Endothelial cell (in vitro differentiated cells): Measurements from ENCODE around the gene MGAT4A. TPM values are rescaled to one million over a fixed set of nuclear protein-coding genes. Genes with fewer than 3 reads are reported as not detected.
"Not testable (repeated sequence)": the region's sequence is repeated elsewhere in the genome, so short reads cannot be mapped to it uniquely, and the experiment has no call there.

Experiments used
- DNase-seq: peaks from one replicate; pipeline ENCODE4 v3.0.0; 2021; ENCODE audit warnings: low spot score
- H3K27ac Mint-ChIP-seq: one replicate; pipeline ENCODE4 v1.8.0; 2021; ENCODE audit warnings: mixed read lengths, inconsistent platforms; ENCODE audit not compliant: unreplicated experiment
- H3K27me3 Mint-ChIP-seq: one replicate; pipeline ENCODE4 v1.8.0; 2021; ENCODE audit warnings: mild to moderate bottlenecking, moderate library complexity, mixed read lengths, inconsistent platforms; ENCODE audit not compliant: unreplicated experiment
- H3K36me3 Mint-ChIP-seq: one replicate; pipeline ENCODE4 v1.8.0; 2021; ENCODE audit warnings: mild to moderate bottlenecking, low read depth, mixed read lengths, inconsistent platforms; ENCODE audit not compliant: unreplicated experiment
- H3K4me1 Mint-ChIP-seq: one replicate; pipeline ENCODE4 v1.8.0; 2021; ENCODE audit warnings: mild to moderate bottlenecking, mixed read lengths, inconsistent platforms; ENCODE audit not compliant: unreplicated experiment
- H3K4me3 Mint-ChIP-seq: one replicate; pipeline ENCODE4 v1.8.0; 2021; ENCODE audit warnings: mild to moderate bottlenecking, mixed read lengths, inconsistent platforms; ENCODE audit not compliant: unreplicated experiment
- H3K9me3 Mint-ChIP-seq: one replicate; pipeline ENCODE4 v1.8.0; 2021; ENCODE audit warnings: mixed read lengths, inconsistent platforms; ENCODE audit not compliant: unreplicated experiment
- CTCF ChIP-seq: fragments of 200-600 bp; sonication (generic); IDR thresholded peaks from one replicate; pipeline ENCODE4 v1.5.0; 2021; ENCODE audit warnings: antibody characterized with exemption; ENCODE audit not compliant: unreplicated experiment
- total RNA-seq: library from RNA; stranded (reverse); fragmentation: NEBNext Ultra II Directional; extraction: Animal tissue kit (Norgen Biotek cat#: 25700); gene quantifications from one replicate; pipeline ENCODE4 v1.2.1, GENCODE V29; 2021; ENCODE audit not compliant: unreplicated experiment

Gene MGAT4A
- total RNA-seq, 1 donor from 2014 or later = 7.3 TPM

- no peak for DNase-seq
- H3K27me3 Mint-ChIP-seq = no peaks in the 10 kb centered on the region
Measured at GRCh38 chr2:98759827-98760625, 29.1 kb upstream of the MGAT4A start.

GRCh38 chr2:98759338-98759737 is 28.4 kb upstream of the MGAT4A start:
- peaks cover 2% of the 10 kb centered on the region for H3K4me1 Mint-ChIP-seq
- DNase-seq = no peak
- no peak overlapping the region for H3K4me3 Mint-ChIP-seq
- H3K27me3 Mint-ChIP-seq = no peaks in the 10 kb centered on the region
- H3K36me3 Mint-ChIP-seq = no peaks in the 10 kb centered on the region
- H3K27ac Mint-ChIP-seq = no peak overlapping the region
- TF ChIP-seq CTCF = no peak
- no peaks in the 10 kb centered on the region for H3K9me3 Mint-ChIP-seq

More at GRCh38 chr2:98759827-98760625, 29.1 kb upstream of the MGAT4A start:
- Mint-ChIP-seq H3K4me3 (no peak overlapping the region), H3K9me3 (no peaks in the 10 kb centered on the region), H3K36me3 (no peaks in the 10 kb centered on the region), H3K4me1 (peaks cover 2% of the 10 kb centered on the region), H3K27ac (no peak overlapping the region)
- TF ChIP-seq CTCF = no peak

- Mint-ChIP-seq H3K36me3 (no peaks in the 10 kb centered on the region), H3K4me3 (no peak overlapping the region), H3K27ac (no peak overlapping the region), H3K4me1 (peaks cover 2% of the 10 kb centered on the region), H3K9me3 (no peaks in the 10 kb centered on the region), H3K27me3 (peaks cover under 1% of the 10 kb centered on the region)
- no peak for TF ChIP-seq CTCF
- DNase-seq = no peak
Measured at GRCh38 chr2:98757904-98758421, 27.0 kb upstream of the MGAT4A start.

GRCh38 chr2:98753801-98754200 is 22.9 kb upstream of the MGAT4A start:
- TF ChIP-seq CTCF = no peak
- no peak for DNase-seq

GRCh38 chr2:98752711-98753110 is 21.8 kb upstream of the MGAT4A start:
- H3K4me3 Mint-ChIP-seq, H3K4me1 Mint-ChIP-seq, H3K36me3 Mint-ChIP-seq, H3K27me3 Mint-ChIP-seq, DNase-seq, H3K9me3 Mint-ChIP-seq, H3K27ac Mint-ChIP-seq: not testable (repeated sequence)

More at GRCh38 chr2:98753801-98754200, 22.9 kb upstream of the MGAT4A start:
- Mint-ChIP-seq H3K4me1 (peaks cover 9% of the 10 kb centered on the region), H3K9me3 (no peaks in the 10 kb centered on the region), H3K27ac (no peak overlapping the region), H3K27me3 (peaks cover 8% of the 10 kb centered on the region), H3K4me3 (no peak overlapping the region), H3K36me3 (peaks cover 4% of the 10 kb centered on the region)
